ENCODE data around the gene RIMBP3C. TPM values are rescaled to one million over a fixed set of nuclear protein-coding genes. Genes with fewer than 3 reads are reported as not detected.
"Not testable (repeated sequence)": the region's sequence is repeated elsewhere in the genome, so short reads cannot be mapped to it uniquely, and the experiment has no call there.

The RIMBP3C gene
- total RNA-seq, 1 experiment from 2014 or later, result 0.44 TPM

DNA sequence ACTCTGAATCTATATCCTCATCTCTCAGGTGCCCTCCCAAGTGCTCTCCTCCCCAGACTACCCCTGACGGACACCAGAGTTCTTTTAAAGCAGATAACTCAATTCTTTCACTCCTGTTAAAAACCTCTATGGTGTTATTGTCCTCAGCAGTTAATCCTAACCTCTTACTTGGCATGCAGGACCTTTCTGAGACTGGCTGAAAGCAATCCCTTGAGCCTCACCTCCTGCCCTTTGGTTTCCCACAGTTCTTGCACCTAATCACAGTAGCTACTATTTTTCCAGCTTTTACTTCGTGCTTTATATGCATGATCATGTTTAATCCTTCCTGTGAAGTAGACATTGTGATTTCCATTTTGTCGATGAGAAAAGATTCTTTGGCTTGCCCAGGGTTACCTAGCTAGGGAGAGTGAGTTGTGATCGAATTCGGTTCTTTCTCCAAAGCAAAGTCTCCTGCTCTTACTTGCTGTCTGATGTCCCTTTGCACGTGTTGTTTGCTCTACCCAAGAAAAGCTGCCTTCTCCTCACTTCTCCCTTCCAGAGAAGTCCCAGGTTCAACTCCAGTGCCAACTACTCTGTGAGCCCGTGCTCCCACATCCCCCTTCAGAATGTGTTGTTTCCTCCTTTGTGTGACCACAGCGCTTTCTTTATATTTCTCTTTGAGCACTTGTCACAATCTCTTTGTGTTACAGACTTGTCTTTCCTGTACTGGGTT lies 18.4 kb upstream of the RIMBP3C start (continued):
- TF ChIP-seq, protein P1, sequence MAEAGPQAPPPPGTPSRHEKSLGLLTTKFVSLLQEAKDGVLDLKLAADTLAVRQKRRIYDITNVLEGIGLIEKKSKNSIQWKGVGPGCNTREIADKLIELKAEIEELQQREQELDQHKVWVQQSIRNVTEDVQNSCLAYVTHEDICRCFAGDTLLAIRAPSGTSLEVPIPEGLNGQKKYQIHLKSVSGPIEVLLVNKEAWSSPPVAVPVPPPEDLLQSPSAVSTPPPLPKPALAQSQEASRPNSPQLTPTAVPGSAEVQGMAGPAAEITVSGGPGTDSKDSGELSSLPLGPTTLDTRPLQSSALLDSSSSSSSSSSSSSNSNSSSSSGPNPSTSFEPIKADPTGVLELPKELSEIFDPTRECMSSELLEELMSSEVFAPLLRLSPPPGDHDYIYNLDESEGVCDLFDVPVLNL (CRISPR knock-in tag; IDR thresholded peaks at IDR 0.05; ENCODE audit: borderline replicate concordance, low read depth), result no peak
- TF ChIP-seq, protein P2, sequence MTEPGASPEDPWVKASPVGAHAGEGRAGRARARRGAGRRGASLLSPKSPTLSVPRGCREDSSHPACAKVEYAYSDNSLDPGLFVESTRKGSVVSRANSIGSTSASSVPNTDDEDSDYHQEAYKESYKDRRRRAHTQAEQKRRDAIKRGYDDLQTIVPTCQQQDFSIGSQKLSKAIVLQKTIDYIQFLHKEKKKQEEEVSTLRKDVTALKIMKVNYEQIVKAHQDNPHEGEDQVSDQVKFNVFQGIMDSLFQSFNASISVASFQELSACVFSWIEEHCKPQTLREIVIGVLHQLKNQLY (CRISPR knock-in tag; IDR thresholded peaks at IDR 0.05), result no peak
- TF ChIP-seq ZBTB21 (CRISPR knock-in tag; IDR thresholded peaks at IDR 0.05; ENCODE audit: borderline replicate concordance), result no peak

- H3K4me3 Mint-ChIP-seq, result peak overlapping the region; percentile 95
- CTCF ChIA-PET, result interaction anchor here (0.8 to 2.5 kb wide), 4 partner anchors 22 to 72 kb away, joined by 3 to 8 read pairs (median 4); partner anchors contain the start of genes SDF2L1 and YDJC
- peaks cover 40% of the 10 kb centered on the region for H3K4me1 Mint-ChIP-seq
- not testable (repeated sequence) for DNase-seq (ENCODE audit: low spot score); ATAC-seq; H3K9me3 Mint-ChIP-seq; H3K36me3 Mint-ChIP-seq; H3K27me3 Mint-ChIP-seq (ENCODE audit: low read depth)
- POLR2A ChIA-PET, result interaction anchor here (1.0 kb wide), 1 partner anchor 60 kb away, joined by 3 read pairs; no protein-coding TSS in a partner anchor
- 0 out of 2 replicates have a peak overlapping the region, but pooled peaks have one; percentile 78 for H3K27ac Mint-ChIP-seq
Observed at GRCh38 chr22:21569076-21569427, 17.8 kb upstream of the RIMBP3C start.

- DNase-seq (ENCODE audit: low spot score) (no peak), ATAC-seq (peak; percentile 25; the same call in 1 of the 2 replicates)
- peak; percentile 3; the same call in 1 of the 2 replicates for TF ChIP-seq JUN (CRISPR knock-in tag; IDR thresholded peaks at IDR 0.05)
- no peak for TF ChIP-seq MAX (CRISPR knock-in tag; IDR thresholded peaks at IDR 0.05)
- Mint-ChIP-seq H3K9me3 (no peaks in the 10 kb centered on the region), H3K4me1 (peaks cover 40% of the 10 kb centered on the region), H3K27me3 (ENCODE audit: low read depth) (no peaks in the 10 kb centered on the region; the same call in 1 of the 2 replicates), H3K27ac (peak overlapping the region; percentile 78), H3K4me3 (peak overlapping the region; percentile 95), H3K36me3 (peaks cover 4% of the 10 kb centered on the region; the same call in 1 of the 2 replicates)
- ChIA-PET CTCF (interaction anchor here (0.8 to 2.5 kb wide), 3 partner anchors 25 to 73 kb away, joined by 4 to 8 read pairs (median 5); partner anchors contain the start of genes SDF2L1 and YDJC), POLR2A (interaction anchor here (1.0 kb wide), 1 partner anchor 61 kb away, joined by 3 read pairs; no protein-coding TSS in a partner anchor)
Observed at GRCh38 chr22:21568347-21569075, 17.2 kb upstream of the RIMBP3C start.

- DNase-seq (ENCODE audit: low spot score) (peak; percentile 92), ATAC-seq (peak; percentile 84)
- Mint-ChIP-seq H3K27ac (peak within 1 kb of the TSS; percentile 78), H3K4me3 (peak within 1 kb of the TSS; percentile 95), H3K27me3 (ENCODE audit: low read depth) (no peaks in the 10 kb centered on the region), H3K9me3 (no peaks in the 10 kb centered on the region), H3K4me1 (peaks cover 33% of the 10 kb centered on the region), H3K36me3 (peaks cover 4% of the 10 kb centered on the region; the same call in 1 of the 2 replicates)
- ChIA-PET CTCF (interaction anchor here (1.6 to 2.5 kb wide), 2 partner anchors 62 to 74 kb away, joined by 5 to 8 read pairs; partner anchors contain the start of genes SDF2L1 and YDJC), POLR2A (no interaction called here)
- TF ChIP-seq ZNF425 (CRISPR knock-in tag; conservative IDR thresholded peaks at IDR 0.05) (no peak), ZNF219 (CRISPR knock-in tag; IDR thresholded peaks at IDR 0.05; ENCODE audit: borderline replicate concordance) (no peak; the same call in 1 of the 2 replicates), CREB1 (CRISPR knock-in tag; IDR thresholded peaks at IDR 0.05) (no peak), ZNF138 (CRISPR knock-in tag; conservative IDR thresholded peaks at IDR 0.05) (no peak), ZMAT4 (CRISPR knock-in tag; IDR thresholded peaks at IDR 0.05) (no peak), SP1 (CRISPR knock-in tag; conservative IDR thresholded peaks at IDR 0.05) (peak; percentile 81), PRDM15 (CRISPR knock-in tag; IDR thresholded peaks at IDR 0.05) (no peak), ATF3 (CRISPR knock-in tag; conservative IDR thresholded peaks at IDR 0.05) (no peak), MAX (CRISPR knock-in tag; IDR thresholded peaks at IDR 0.05) (no peak)
Observed at GRCh38 chr22:21567456-21568346, 16.4 kb upstream of the RIMBP3C start, which contains the start of gene UBE2L3. Gene UBE2L3 (plus strand): TSS chr22:21567714. CDS start chr22:21567745, 31 bp downstream.
